ENCODE measurements around the gene PRKX.
"Not testable (repeated sequence)": the region's sequence is repeated elsewhere in the genome, so short reads cannot be mapped to it uniquely, and the experiment has no call there.

The PRKX gene

DNA sequence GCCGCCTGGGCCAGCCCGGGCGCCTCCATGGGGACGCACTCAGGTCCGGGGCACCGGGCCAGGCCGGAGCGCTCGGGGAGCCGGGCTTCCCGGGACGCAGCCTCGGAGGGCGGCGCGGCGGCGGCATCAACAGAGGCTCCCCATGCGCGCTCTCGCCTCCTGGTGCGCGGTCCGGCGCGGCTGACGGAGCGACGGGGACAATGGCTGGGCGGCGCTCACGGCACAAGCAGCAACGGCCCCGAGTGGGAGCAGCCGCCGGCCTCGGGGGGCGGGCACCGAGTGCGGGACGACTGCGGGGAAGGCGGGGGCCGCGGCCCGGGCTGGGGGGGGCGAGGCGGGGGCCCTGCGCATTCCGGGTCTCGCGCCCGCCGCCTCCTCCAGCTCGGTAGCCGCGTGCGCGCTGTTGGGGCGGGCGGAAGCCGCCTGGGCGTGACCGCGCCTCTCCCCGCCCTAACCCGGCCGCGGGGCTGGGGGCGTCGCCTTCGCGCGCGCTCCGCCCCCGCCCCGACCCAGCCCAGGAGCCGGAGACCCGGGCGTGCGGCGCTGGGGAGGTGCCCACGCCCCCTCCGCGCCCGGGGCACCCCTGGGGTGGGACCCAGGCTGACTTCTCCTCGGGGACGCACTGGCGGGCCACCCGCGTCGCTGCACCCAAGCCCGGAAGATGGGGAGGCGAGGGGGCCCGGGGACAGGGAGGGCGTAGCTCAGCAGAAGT is at the start of gene PRKX:
TSS of gene PRKX (minus strand) at position 425 of the 712 bp plus-strand sequence. CDS start at position 29, 396 bp downstream.
- peak; percentile 50 for DNase-seq (ENCODE audit: low spot score)

DNA sequence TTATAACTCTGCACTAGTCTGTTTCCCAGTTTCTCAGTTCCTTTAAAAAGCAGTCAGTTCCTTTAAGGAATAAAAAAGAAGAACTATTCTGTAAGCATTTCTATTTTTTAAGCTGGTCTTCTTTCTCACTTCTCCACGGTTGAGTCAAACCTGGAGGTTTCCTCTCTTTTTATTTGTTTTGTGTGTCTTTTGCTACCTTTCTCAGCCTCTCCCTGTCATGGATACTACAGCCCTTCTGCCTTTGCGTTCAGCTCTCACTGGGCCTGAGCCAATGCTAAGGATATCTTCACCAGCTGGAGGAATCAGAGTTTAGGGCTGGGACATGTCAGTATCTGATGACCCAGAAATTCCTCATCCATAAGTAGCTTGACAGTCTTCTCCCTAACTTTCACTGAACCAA is 49.7 kb upstream of the PRKX start:
- no peak for DNase-seq (ENCODE audit: low spot score)

DNA sequence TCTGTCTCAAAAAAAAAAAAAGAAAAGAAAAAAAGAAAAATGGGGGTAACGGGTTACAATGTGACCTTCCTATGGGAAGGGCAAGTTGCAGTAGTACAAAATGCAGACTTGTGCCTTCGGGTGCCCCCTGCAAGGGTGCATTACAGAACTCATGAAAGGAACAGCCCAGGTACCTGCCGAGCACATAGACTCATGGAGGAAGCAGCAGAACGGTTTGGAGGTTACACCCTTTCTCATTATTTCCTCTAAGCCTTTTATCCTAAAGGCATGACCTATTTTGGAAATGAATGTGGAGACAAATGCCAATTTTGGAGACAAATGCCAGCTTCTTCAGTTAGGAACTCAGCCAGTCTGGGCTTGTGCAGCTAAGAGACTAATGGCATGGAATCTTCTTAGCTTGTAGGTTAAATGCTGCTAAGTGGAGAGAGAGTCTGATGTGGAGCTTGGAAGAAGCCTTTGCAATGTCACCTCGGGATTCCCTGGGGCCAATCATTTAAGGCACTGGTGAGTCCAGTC is 44.1 kb upstream of the PRKX start:
- no peak for DNase-seq (ENCODE audit: low spot score)

DNA sequence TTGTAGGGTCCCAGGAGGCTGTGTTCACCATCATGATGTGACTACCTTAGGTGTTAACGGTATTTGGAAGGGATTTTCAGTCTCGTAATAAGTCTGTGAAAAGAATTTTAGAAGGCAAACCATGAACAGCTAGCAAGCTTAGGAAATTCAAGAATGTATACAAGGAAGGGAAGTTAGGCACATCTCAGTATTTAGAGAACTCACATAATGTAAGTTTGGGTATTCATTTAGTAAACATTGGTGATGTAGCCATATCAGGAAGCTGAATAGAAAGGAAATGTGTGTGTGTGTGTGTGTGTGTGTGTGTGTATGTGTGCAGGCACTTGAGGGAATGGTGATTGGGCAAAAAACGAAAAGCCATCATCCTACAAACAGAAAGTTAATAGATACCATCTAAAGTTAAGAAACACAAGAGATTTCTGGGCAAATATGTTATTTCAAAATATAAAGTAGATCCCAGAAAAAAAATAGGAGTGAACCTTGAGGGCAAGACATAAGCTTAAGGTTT is 34.7 kb upstream of the PRKX start:
- no peak for DNase-seq (ENCODE audit: low spot score)

DNA sequence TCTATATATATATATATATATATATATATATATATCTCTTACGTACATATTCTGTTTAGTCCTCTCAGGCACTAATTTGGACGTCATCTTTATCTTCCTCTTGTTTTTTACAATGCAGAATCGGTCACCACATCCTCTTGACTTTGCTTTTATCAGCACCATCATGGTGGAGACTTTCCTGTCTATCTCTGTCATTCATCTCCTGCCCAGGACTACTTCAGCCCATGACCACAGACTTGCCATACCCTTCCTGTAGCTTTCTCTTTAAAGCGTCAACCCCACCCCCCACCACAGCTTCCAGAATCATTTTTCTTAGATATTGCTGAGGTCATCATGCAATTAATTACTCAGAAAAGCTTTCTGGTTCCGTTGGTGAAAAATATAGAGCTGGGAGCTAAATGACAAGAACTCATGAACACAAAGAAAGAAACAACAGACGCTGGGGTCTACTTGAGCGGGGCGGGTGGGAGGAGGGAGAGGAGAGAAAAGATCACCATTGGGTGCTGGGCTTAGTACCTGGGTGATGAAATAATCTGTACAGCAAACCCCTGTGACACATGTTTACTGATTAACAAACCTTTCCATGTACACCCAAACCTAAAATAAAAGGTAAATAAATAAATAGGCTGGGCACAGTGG is 30.5 kb upstream of the PRKX start:
- no peak for DNase-seq (ENCODE audit: low spot score)

DNA sequence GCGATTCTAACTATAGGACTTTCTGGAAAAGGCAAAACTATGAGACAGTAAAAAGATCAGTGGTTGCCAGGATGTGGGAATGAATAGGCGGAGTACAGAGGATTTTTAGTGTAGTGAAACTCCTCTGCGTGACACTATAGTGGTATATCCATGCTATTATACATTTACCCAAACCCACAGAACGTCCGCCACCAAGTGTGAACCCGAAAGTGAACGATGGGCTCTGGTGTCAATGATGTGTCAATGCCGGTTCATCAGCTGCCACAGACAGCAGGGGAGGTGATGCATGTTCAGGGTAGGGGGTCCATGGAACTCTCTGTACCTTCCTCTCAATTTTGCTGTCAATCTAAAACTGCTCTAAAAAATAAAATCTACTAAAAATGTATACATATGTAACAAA is 27.5 kb upstream of the PRKX start:
- DNase-seq (ENCODE audit: low spot score) = not testable (repeated sequence)

DNA sequence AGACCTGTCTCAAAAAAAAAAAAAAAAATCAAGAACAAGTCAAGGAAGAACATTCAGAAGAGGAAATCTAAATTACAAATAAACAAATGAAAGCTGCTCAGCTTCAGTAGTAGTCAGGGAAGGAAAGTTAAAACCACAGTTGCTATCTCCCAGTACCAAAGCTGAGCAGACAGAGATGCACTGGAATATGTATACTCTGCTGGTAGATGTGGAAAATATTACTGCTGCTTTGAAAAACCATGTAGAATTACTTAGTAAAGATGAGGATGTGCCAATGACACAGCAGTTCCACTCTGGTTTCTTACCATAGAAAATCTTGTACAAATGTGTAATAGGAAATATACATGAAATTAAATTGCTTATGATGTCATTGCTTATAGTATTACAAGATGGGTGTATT is 25.1 kb upstream of the PRKX start:
- no peak for DNase-seq (ENCODE audit: low spot score)

DNA sequence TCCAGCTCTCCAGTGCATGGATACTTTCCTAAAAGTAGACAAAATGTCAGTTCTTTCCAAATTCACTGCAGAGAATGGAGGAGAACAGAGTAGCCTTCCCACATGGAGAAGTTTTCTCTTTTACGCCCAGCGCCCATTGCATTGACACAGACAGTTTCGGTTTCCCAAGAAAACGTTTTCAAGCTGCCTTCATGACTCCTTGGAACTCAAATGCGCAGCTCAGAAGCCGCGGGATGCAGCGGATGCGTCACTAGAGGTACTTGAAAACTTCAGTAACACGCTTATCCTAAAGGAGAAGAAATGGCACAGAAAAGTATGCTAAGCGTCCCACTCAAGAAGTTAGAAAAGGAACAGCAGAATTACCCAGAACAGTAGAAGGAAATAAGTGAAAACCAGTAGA is 23.1 kb upstream of the PRKX start:
- not testable (repeated sequence) for DNase-seq (ENCODE audit: low spot score)

DNA sequence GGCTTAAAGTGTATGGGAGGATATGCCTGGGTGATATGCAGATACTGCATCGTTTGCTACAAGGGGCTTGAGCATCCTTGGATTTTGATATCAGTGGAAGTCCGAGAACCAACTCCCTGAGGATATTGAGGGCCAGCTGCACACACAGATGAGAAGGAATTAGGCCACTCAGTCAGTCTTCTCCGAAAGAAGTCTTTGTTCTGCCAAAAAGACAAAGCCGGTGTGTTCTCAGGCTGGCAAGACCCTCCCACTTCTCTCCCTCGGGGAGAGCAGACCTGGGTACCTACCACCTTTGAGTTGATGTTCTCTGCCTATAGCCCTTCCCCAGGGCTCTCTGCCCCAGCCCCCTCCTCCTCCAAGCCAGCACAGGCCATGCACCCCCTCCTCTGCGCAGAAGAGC is 22.4 kb upstream of the PRKX start:
- DNase-seq (ENCODE audit: low spot score) = not testable (repeated sequence)

DNA sequence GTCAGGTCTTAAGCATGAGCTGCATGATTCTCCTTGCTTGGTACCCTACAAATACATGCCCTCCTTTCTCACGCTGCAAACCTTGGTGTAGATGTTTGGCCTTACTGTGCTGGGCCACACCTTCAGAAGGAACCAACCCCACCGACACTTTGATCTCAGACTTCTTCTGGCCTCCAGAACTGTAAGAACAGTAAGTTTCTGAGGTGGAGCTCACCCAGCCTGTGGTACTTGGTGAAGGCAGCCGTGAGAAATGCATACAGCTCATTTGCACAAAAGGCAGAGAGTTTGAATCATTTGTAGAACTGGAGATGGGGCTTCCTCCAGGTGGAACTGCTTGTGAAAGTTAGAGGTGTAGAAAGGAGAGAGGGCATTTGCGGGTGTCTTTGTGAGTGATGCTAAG is 21.0 kb upstream of the PRKX start:
- not testable (repeated sequence) for DNase-seq (ENCODE audit: low spot score)

DNA sequence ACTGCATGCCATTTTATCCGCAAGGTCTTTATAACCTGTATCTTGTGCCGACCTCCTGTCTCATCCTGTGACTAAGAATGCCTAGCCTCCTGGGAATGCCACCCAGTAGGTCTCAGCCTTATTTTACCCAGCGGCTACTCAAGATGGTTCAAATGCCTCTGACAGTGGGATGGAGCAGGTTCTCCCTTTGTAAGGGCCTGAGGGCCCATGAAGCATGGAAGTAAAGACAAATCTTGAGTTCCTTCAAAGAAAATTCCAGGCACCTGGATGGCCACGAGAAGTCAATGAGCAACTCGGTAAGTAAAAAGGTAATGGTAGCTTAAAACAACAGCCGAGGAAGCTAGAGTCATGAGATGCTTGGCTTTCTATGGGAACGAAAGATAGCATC is 19.6 kb upstream of the PRKX start:
- no peak for DNase-seq (ENCODE audit: low spot score)

DNA sequence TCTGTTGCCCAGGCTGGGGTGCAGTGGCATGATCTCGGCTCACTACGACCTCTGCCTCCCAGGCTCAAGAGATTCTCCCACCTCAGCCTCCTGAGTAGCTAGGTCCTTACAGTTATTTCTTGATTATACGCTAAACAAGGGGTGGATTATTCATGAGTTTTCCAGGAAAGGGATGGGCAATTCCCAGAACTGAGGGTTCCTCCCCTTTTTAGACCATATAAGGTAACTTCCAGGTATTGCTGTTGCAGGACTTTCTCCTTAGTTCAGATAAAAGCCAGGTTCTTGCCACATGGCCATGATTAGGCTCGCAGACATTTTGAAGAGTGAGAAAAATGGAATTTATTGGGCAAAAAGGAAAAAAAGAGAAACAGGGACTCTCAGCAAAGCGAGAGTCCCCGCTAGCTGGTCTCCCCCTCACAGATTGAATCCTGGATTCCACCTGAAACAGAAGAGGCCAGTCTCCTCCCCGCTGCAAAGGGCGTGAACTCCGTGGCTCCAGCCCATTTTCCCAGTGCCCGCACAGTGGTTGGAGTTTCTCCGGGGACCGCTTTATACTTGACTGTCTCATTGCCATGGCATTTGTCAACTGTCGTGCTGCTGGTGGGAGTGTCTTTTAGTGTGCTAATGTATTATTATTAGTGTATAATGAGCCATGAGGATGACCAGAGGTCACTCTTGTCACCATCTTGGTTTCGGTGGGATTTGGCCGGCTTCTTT is 19.0 kb upstream of the PRKX start:
- DNase-seq (ENCODE audit: low spot score) = not testable (repeated sequence)

DNA sequence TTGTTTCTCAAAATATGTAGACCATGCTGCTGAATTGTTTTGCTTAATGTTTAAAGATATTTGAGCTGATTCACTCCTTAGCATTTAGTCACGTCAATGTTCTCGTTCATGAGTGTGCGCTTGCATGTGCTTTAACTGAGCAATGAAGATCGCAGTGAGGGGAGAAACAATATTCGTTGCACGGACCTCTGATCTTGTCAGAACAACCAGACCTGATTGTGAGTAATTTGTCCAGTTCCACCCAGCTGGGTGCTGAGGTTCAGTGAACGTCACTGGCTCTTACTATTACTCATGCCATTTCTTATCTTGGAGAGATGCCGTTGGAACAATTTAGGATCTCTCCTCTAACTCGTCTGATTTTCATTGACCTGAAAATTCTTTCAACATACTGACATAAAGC is 15.0 kb upstream of the PRKX start:
- no peak for DNase-seq (ENCODE audit: low spot score)

DNA sequence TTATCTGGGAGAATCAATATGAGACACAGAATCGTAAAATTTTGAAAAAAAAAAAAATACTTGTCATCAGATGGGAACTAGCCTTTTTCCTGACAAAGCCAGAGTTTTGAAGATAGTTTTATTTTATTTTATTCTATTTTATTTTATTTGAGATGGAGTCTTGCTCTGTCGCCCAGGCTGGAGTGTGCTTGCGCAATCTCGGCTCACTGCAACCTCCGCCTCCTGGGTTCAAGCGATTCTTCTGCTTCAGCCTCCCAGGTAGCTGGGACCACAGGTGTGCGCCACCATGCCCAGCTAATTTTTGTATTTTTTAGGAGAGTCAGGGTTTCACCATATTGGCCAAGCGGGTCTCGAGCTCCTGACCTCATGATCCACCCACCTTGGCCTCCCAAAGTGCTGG is 10.0 kb upstream of the PRKX start:
- DNase-seq (ENCODE audit: low spot score) = not testable (repeated sequence)

DNA sequence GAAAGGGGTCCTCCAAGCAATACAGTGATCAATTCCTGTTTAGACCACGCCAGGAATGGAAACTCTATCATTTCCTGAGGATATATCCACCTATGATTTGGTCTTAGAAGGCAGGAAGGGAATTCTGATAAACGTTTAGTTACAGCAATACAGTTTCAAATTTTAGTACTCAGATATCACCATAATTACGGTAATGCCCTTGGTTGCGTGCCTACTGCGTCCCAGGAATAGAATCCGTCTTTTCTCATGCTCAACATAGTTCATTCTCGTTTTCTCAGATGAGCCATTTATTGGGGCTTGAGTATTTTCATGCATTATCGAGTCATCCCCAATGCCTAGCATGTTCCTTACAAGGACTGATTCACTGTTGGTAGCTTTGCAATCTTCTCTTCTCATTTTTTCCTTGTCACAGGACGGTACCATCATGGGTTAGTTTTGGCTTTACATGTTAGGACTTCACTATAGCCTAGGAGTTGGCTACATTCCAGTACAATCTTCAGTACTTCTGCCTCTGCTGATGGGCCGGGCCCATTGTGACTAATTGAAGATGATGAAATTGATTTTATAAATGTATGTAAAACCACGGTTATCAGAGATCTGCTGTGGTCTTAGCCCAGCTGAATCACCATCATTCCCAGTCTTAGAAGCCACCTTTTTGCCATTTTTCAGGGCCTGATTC is 4.4 kb upstream of the PRKX start:
- DNase-seq (ENCODE audit: low spot score) = no peak

DNA sequence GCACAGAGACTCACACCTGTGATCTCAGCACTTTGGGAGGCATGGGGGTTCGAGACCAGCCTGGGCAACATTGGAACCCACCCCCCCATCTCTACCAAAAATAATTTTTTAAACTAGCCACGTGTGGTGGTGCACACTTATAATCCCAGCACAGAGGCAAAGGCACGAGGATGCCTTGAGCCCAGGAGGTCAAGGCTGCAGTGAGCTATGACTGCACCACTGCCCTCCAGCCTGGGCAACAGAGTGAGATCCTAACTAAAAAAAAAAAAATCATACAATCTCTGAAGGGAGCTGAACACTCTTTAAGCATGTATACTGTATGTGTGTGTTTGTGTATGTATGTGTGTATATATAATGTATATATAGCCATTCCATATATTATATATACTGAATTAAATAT is 2.5 kb upstream of the PRKX start:
- no peak for DNase-seq (ENCODE audit: low spot score)

DNA sequence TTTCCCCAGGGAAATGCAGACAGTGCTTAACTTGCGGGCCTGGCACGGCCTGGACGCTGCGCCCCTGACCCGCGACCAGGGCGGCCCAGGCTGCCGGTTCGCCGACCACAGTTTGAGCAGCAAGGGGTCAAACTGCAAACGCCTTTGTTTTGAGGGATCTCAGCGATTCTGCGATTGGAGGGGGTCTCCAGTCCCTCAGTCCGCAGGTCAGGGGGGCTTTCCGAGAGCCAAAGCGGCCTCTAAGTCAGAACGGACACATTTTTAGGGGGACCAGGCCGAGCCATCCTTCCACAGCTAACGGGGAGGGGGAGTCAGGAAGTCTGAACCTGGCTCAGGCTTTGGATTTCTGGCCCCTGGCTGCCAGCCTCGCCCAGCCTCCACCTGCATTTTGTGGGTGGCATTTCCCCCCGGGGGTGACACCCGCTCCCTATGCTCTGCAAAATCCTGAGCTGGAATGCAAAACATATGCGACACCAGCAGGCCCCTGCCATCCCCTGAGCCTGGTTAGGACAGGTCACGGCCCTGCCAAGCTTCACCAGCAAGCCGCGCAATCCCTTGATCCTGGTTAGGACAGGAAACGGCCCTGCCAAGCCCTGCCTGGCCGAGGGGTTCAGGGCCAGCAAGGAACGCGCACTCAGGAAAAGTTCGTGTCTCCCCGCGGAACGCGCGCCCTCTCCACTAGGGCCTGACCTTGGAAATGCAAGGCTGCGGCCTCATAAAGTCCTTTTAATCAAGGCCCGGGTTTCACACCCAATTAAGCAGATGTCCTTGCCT is 1.4 kb upstream of the PRKX start:
- DNase-seq (ENCODE audit: low spot score) = not testable (repeated sequence)

DNA sequence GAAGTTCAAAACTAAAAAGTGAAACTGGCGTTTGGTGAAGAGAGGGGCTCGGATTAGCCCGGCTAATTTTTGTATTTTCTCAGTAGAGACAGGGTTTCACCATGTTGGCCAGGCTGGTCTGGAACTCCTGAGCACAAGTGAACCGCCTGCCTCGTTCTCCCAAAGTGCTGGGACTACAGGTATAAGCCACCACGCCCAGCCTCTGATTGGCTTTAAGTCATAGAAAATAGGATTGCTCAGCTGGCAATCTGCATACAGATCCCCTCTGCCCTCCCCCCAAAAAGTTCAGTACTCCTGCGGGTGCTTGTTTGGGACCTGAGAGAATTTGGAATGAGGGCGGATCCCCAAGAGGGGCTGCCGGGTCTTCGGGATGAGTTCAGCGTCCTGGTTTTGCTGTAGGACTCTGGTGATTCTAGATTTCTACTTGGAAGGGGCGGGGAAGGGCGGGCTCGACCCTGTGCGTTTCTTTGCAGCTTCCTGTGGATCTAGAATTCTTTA is 537 bp upstream of the PRKX start:
- no peak for DNase-seq (ENCODE audit: low spot score)

DNA sequence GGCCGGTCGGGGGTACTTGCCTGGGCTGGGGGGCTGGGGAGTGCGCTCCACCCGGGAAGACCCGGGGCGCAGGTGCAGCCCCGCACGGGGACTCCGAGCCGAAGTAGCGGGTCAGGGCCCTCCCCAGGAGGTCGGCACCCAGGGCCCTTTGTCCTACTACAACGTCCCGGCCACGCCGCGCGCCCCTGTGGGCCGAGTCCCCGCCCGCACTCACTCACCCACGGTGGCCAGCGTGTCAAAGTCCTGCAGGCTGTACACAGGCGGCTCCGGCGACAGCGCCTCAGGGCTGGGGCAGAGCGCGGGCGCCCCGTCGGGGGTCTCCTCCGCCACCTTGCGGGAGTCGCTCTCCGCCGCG is 602 bp downstream of the PRKX start:
- no peak for DNase-seq (ENCODE audit: low spot score)

DNA sequence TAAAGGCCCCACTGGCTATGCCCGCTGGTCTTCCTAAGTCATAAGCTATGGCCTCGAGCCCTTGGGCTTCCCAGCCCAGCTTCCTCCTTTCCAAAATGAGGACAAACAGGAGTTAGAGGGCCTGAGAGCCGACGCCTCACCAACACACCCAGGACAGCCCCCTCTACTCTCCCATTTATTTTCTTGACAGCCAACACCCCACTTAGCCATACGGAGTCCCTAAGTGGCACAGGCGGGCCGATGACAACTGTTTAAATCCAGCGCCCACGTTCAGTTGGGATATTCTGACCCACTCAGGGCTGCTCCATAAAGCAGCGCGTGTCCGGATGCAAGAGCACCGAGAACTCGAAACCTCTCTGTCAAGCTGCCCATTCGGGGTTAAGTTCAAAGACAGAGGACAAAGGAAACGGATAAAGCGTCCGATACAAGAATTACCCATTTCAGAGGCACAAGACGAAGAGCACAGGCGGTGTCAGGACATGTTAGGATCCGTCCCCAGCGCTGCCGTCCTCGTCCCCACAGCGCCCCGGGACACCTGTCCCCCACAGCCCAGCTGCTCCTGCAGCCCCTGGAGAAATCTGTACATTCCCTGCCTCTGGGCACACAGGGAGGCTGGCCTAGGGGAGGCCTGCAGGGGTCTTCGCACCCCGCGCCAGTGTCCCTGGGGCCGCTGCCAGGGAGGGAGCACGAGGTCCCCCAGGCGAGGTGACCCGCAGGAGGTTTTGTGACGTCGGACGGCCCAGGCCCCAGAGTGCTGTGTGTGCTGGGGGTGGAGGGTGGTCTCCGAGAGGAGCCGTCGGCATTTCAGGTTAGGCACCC is 1.2 kb downstream of the PRKX start:
- DNase-seq (ENCODE audit: low spot score) = no peak
